Spleen (tissue), 7 donors: ENCODE measurements around the gene ATG16L1.

Experiments used
- POLR2A ChIP-seq, 3 donors: fragments of 450-650 bp; IDR thresholded peaks; one replicate each; pipeline ENCODE4 v1.5.1; 2017; ENCODE audit warnings: antibody characterized with exemption in 3 of 3, mild to moderate bottlenecking in 1 of 3
- POLR2AphosphoS5 ChIP-seq, 3 donors: sonication (generic); formaldehyde crosslinking; IDR thresholded peaks; one replicate each; pipeline ENCODE4 v1.5.1; 2017; ENCODE audit warnings: antibody characterized with exemption in 3 of 3
- TF ChIP-seq, protein P1 (sequence below), 11 experiments: fragments of 200-600 bp in 7 of 11; fragments of 450-650 bp in 4 of 11; sonication (generic) in 4 of 11; IDR thresholded peaks in 8 of 11; conservative IDR thresholded peaks in 3 of 11; 1 replicate in 7 of 11; 2 replicates in 4 of 11; pipeline versions ENCODE4 v1.4.0 to v1.8.0; 2016 to 2021; ENCODE audit warnings: antibody characterized with exemption in 11 of 11, inconsistent platforms in 4 of 11, mild to moderate bottlenecking in 1 of 11
- donor health status: DM: no; HTN: no; CAD: no; lungs with moderate emphysema.
- donor health status: DM: no; HTN: no; CAD: no.
- donor health status: DM: no; HTN: no; CAD: no.

DNA sequence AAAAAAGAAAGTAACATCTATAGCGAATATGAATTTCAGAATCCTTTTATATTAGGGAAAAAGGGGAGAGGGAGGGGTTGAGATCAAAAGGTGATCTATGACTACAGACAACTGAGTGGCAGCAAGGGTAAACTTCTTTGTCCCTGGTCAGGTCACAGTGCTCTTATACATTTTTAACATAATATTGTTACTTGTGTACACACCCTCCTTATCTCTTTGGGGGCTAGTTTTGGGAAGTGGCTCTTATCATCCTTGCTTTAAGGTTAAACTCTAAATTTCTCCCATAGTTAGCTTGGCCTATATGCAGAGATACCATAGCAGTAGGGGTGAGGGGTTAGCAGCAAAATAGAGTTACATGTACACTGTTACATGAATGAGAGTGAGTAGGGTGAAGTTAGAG, 31.6 kb upstream of the ATG16L1 start:
- TF ChIP-seq, protein P1, sequence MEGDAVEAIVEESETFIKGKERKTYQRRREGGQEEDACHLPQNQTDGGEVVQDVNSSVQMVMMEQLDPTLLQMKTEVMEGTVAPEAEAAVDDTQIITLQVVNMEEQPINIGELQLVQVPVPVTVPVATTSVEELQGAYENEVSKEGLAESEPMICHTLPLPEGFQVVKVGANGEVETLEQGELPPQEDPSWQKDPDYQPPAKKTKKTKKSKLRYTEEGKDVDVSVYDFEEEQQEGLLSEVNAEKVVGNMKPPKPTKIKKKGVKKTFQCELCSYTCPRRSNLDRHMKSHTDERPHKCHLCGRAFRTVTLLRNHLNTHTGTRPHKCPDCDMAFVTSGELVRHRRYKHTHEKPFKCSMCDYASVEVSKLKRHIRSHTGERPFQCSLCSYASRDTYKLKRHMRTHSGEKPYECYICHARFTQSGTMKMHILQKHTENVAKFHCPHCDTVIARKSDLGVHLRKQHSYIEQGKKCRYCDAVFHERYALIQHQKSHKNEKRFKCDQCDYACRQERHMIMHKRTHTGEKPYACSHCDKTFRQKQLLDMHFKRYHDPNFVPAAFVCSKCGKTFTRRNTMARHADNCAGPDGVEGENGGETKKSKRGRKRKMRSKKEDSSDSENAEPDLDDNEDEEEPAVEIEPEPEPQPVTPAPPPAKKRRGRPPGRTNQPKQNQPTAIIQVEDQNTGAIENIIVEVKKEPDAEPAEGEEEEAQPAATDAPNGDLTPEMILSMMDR (IDR thresholded peaks at IDR 0.05 in 8 of 11, conservative IDR thresholded peaks at IDR 0.05 in 3 of 11): no peak
- TF ChIP-seq POLR2A (IDR thresholded peaks at IDR 0.05) (no peak), POLR2AphosphoS5 (IDR thresholded peaks at IDR 0.05) (no peak)
